ENCODE results near the gene KCNC3. TPM values are rescaled to one million over a fixed set of nuclear protein-coding genes. Genes with fewer than 3 reads are reported as not detected.

The KCNC3 gene
- total RNA-seq, 4 donors from 2014 or later: 1.5 to 3.1 (median 1.7) TPM

DNA sequence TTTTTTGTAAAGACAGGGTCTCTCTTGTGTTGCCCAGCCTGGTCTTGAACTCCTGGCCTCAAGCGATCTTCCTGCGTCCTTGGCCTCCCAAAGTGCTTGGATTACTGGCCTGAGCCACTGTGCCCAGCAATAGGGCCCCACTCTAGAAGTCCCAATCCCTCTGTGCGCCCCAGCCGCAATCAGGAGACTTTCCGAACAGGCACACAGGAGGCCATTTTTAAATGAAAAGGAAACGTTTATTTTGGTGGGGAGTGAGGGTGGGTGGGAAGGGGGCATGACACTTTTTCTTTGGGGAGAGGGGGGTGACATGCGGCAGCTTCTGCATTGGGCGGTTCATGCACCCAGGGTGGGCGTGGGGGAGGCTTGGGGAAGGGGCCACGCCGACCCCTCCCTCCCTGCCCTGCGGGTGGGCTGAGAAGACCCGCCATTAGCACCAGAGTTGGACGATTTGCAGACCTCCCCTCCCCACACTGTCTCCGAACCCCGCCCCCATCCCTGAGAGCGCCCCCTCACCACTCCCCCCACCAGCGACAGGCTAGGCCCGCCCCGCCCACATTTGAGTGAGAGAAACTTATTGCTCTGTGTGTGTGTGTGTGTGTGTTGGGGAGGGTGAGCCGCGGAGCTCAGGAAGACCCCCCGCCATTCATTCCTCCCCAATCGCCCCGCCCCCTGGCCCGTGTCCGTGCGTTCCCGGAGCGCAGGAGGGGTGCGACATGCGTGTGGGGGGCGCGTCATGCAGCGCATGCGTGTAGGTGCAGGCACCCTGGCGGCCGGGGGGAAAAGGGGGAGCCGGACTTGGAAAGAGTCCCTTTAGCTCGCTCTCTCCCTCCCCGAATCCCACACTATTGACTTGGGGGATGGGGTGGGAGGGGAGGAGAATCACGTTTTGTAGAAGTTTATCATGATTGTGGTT lies 17.2 kb downstream of the KCNC3 start:
- DNase-seq (ENCODE audit: low spot score in 2 of 2): no peak
- no peak overlapping the region for H3K4me3 ChIP-seq
- TF ChIP-seq EP300 (IDR thresholded peaks at IDR 0.05) (no peak), POLR2A (IDR thresholded peaks at IDR 0.05) (no peak), POLR2AphosphoS5 (IDR thresholded peaks at IDR 0.05) (no peak)
- TF ChIP-seq, protein P1, sequence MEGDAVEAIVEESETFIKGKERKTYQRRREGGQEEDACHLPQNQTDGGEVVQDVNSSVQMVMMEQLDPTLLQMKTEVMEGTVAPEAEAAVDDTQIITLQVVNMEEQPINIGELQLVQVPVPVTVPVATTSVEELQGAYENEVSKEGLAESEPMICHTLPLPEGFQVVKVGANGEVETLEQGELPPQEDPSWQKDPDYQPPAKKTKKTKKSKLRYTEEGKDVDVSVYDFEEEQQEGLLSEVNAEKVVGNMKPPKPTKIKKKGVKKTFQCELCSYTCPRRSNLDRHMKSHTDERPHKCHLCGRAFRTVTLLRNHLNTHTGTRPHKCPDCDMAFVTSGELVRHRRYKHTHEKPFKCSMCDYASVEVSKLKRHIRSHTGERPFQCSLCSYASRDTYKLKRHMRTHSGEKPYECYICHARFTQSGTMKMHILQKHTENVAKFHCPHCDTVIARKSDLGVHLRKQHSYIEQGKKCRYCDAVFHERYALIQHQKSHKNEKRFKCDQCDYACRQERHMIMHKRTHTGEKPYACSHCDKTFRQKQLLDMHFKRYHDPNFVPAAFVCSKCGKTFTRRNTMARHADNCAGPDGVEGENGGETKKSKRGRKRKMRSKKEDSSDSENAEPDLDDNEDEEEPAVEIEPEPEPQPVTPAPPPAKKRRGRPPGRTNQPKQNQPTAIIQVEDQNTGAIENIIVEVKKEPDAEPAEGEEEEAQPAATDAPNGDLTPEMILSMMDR (IDR thresholded peaks at IDR 0.05): no peak

DNA sequence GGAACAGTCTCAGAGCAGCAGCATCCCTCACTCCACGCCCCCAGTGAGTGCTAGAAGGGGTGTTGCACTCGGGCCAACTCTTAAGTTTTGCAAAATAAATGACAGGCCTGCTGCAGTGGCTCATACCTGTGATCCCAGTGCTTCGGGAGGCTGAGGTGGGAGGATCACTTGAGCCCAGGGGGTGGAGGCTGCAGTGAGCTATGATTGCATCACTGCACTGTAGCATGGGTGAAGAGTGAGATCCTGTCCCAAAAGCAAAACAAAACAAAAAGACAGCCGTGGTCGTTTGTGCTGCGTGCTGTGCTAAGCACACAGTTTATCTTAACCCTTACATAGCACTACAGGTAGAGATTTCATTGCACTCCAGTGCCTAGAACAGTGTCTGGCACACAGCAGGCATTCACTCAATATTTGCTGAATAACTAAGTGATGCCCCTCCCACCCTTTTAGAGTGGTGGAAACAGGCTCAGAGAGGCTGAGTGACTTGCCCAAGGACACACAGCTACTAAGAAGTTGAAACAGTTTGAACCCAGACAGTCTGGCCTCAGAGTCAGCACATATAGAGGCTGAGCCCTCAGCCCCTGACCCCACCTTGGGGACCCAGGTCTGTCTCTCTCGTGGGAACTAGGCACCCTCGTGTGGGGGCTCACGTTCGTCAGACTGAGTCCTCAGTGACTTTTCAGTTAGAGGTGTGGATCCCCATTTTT lies 18.3 kb downstream of the KCNC3 start:
- no peak for TF ChIP-seq POLR2AphosphoS5 (IDR thresholded peaks at IDR 0.05)
- no peak overlapping the region for H3K4me3 ChIP-seq
- WGBS: 4% methylated on average over 3 of the region's 10 CpGs
- H3K27ac ChIP-seq: no peak overlapping the region
- H3K9me3 ChIP-seq: no peaks in the 10 kb centered on the region
- DNase-seq (ENCODE audit: low spot score in 2 of 2): no peak
- peaks cover 24% of the 10 kb centered on the region for H3K4me1 ChIP-seq
- H3K27me3 ChIP-seq: peaks cover 65% of the 10 kb centered on the region
- peaks cover 7% of the 10 kb centered on the region for H3K36me3 ChIP-seq

More for the DNA sequence above, 17.2 kb downstream of the KCNC3 start:
- Histone ChIP-seq H3K36me3 (peaks cover 3% of the 10 kb centered on the region), H3K4me1 (peaks cover 25% of the 10 kb centered on the region), H3K9me3 (no peaks in the 10 kb centered on the region), H3K27me3 (peaks cover 76% of the 10 kb centered on the region), H3K27ac (no peak overlapping the region)
- 5% methylated on average over 36 of the region's 42 CpGs for WGBS

DNA sequence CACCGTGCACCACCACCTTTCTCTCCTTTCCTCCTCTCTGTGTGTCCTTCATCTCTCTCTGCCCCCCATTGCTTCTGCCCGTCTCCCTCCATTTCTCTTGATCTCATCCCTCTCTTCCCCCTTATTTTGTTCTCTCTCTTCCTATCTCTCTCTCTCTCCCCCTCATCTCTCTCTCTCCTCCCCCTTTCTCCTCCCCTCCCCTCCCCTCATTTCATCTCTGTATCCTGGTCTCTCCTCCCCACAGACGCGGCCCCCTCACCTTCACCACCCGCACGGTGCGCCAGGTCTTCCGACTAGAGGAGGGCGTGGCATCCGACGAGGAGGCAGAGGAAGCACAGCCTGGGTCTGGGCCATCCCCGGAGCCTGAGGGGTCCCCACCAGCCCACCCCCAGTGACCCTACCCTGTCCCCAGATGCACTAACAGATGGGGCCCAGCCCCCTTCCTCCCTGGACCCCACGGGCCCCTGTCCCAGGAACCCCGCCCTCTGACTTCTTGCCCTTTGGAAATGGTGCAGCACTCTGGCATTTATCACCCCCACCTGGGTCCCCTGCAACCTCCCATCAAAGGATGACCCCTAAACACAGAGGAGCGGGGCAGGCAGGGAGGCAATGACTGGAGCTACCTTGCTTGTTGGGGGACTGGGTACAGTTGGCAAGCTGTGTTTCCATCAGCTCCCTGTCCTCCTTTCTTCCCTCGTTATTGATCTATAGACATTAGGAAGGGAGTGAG lies 19.6 kb downstream of the KCNC3 start:
- no peak overlapping the region for H3K4me3 ChIP-seq
- H3K27me3 ChIP-seq: peaks cover 52% of the 10 kb centered on the region
- TF ChIP-seq, protein P1 (IDR thresholded peaks at IDR 0.05): no peak
- no peak for TF ChIP-seq POLR2A (IDR thresholded peaks at IDR 0.05)
- no peak for TF ChIP-seq EP300 (IDR thresholded peaks at IDR 0.05)
- TF ChIP-seq POLR2AphosphoS5 (IDR thresholded peaks at IDR 0.05): no peak
- peaks cover 7% of the 10 kb centered on the region for H3K36me3 ChIP-seq
- 46% methylated on average over 15 of the region's 16 CpGs for WGBS
- H3K9me3 ChIP-seq: no peaks in the 10 kb centered on the region
- no peak overlapping the region for H3K27ac ChIP-seq
- no peak for DNase-seq (ENCODE audit: low spot score in 2 of 2)
- peaks cover 14% of the 10 kb centered on the region for H3K4me1 ChIP-seq

DNA sequence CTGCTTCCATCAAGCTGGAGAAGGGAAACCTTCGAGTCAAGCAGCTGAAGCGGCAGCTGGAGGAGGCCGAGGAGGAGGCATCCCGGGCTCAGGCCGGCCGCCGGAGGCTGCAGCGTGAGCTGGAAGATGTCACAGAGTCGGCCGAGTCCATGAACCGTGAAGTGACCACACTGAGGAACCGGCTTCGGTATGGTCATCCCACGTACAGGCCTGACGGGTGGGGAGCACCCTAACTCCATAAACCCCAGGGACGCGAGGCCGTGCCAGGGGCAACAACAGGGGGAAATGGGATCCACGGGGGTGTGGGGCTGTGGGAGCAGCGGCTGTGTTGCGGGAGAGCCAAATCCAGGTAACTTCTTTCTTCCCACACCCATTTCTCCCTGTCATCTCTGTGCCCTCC lies 20.2 kb downstream of the KCNC3 start:
- H3K36me3 ChIP-seq: peaks cover 7% of the 10 kb centered on the region
- TF ChIP-seq POLR2AphosphoS5 (IDR thresholded peaks at IDR 0.05) (no peak), EP300 (IDR thresholded peaks at IDR 0.05) (no peak), POLR2A (IDR thresholded peaks at IDR 0.05) (no peak)
- TF ChIP-seq, protein P1 (IDR thresholded peaks at IDR 0.05): no peak
- H3K9me3 ChIP-seq: no peaks in the 10 kb centered on the region
- peak in 1 of 2 donors; percentile 35 for DNase-seq (ENCODE audit: low spot score in 2 of 2)
- H3K27ac ChIP-seq: no peak overlapping the region
- H3K4me1 ChIP-seq: peaks cover 14% of the 10 kb centered on the region
- no peak overlapping the region for H3K4me3 ChIP-seq
- peaks cover 46% of the 10 kb centered on the region for H3K27me3 ChIP-seq
- 90% methylated on average over 21 of the region's 21 CpGs for WGBS

DNA sequence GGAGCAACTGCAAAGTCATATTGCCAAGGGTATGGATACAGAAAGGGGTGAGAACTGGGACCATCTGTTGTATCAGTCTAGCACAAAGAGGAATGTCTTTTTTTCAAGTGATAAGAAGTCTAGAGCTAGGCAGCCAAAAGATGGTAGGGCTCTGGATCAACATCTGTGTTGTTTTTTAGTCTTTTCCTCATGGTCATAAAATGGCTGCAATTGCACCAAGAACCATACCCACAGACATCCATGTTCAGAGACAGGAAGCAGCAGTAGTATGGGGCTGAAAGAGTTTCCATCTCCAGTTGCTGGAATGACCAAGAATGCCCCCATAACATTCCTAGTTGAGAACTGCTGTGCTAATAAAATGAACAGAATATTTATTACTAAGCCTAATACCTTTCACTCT lies 25.6 kb downstream of the KCNC3 start:
- no peaks in the 10 kb centered on the region for H3K27me3 ChIP-seq
- H3K4me3 ChIP-seq: no peak overlapping the region
- H3K27ac ChIP-seq: no peak overlapping the region
- H3K36me3 ChIP-seq: peaks cover 11% of the 10 kb centered on the region
- H3K4me1 ChIP-seq: no peaks in the 10 kb centered on the region
- no peak for DNase-seq (ENCODE audit: low spot score in 2 of 2)
- peaks cover 5% of the 10 kb centered on the region for H3K9me3 ChIP-seq
- TF ChIP-seq, protein P1 (IDR thresholded peaks at IDR 0.05): no peak
- TF ChIP-seq EP300 (IDR thresholded peaks at IDR 0.05) (no peak), POLR2A (IDR thresholded peaks at IDR 0.05) (no peak), POLR2AphosphoS5 (IDR thresholded peaks at IDR 0.05) (no peak)

Data from suprapubic skin (tissue), 4 donors.